ENCODE results near the gene COLQ.
A peak's percentile ranks its signal among the peaks of the same experiment; 100 is the strongest.

COLQ gene

DNA sequence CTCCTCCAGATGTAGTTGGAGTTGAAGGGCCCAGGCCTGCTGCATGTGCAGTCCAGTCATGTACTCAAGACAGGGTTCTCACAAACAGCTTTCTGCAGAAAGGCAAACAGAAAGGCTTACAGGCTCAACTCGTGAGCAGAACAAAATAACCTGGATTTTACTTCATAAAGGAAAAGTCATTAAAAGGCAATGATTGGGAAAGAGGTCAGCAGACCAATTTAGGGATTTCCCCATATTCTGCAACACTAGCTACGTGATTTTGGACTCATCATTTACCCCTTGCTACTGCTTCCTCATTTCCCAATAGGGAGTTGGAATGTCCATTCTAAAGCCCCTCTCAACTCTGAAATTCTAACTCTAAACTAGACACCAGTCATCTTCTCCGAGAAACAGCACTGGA is 112.3 kb downstream of the COLQ start:
- Histone ChIP-seq H3K9me3 (ENCODE audit: insufficient read depth, low read length, severe bottlenecking) (no peaks in the 10 kb centered on the region), H3K9ac (ENCODE audit: low read depth, low read length) (no peak overlapping the region), H3K79me2 (ENCODE audit: insufficient read depth, low read length) (no peaks in the 10 kb centered on the region), H3K27ac (ENCODE audit: low read length) (no peak overlapping the region), H3K27me3 (ENCODE audit: insufficient read depth, low read length, poor library complexity) (no peaks in the 10 kb centered on the region), H3K4me3 (ENCODE audit: low read depth in 1 of 2, low read length in 2 of 2) (no peak overlapping the region), H2AFZ (ENCODE audit: low read depth, low read length) (no peak overlapping the region), H4K20me1 (ENCODE audit: insufficient read depth, low read length) (no peaks in the 10 kb centered on the region), H3K36me3 (ENCODE audit: insufficient read depth, low read length) (peaks cover 50% of the 10 kb centered on the region), H3K4me1 (ENCODE audit: insufficient read depth, low read length) (no peaks in the 10 kb centered on the region), H3K4me2 (ENCODE audit: insufficient read depth, low read length) (no peak overlapping the region)
- DNase-seq: no peak
- TF ChIP-seq EZH2 (IDR thresholded peaks at IDR 0.05; ENCODE audit: borderline replicate concordance, low read depth, low read length, severe bottlenecking): no peak
- TF ChIP-seq, protein P1, sequence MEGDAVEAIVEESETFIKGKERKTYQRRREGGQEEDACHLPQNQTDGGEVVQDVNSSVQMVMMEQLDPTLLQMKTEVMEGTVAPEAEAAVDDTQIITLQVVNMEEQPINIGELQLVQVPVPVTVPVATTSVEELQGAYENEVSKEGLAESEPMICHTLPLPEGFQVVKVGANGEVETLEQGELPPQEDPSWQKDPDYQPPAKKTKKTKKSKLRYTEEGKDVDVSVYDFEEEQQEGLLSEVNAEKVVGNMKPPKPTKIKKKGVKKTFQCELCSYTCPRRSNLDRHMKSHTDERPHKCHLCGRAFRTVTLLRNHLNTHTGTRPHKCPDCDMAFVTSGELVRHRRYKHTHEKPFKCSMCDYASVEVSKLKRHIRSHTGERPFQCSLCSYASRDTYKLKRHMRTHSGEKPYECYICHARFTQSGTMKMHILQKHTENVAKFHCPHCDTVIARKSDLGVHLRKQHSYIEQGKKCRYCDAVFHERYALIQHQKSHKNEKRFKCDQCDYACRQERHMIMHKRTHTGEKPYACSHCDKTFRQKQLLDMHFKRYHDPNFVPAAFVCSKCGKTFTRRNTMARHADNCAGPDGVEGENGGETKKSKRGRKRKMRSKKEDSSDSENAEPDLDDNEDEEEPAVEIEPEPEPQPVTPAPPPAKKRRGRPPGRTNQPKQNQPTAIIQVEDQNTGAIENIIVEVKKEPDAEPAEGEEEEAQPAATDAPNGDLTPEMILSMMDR (IDR thresholded peaks at IDR 0.05; ENCODE audit: borderline replicate concordance, extremely low read depth, low read length, poor library complexity, severe bottlenecking): no peak
- ATAC-seq (ENCODE audit: insufficient read depth, low read depth): no peak

DNA sequence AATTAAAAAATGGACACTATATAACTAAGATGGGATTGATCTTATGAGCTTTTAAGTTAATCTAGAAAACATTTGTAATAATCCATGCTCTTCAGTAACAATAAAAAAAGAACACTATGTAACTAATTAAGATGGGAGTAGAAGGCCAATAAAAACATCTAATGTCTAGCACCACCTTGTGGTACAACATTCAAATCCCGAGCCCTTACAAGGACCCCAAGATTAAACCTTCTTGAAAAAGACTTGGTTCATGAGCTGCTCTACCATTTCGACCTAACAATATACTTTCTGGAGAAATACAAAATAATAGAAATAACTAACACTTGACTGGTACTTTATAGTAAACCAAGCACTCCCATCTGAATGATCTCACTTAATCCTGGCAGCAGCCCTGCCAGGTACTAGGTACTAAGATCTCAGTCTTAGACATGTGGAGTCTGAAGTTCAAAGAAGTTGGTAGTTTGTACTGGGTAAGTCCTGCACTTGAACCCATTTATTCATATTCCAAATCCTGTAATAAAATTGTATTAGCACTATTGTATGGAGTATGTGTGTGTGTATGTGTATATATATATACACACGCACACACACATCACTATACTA is 116.0 kb downstream of the COLQ start:
- DNase-seq (peak; percentile 45), ATAC-seq (ENCODE audit: insufficient read depth, low read depth) (peak; percentile 86)
- H2AFZ ChIP-seq (ENCODE audit: low read depth, low read length): no peak overlapping the region
- no peaks in the 10 kb centered on the region for H3K9me3 ChIP-seq (ENCODE audit: insufficient read depth, low read length, severe bottlenecking)
- H3K4me1 ChIP-seq (ENCODE audit: insufficient read depth, low read length): no peaks in the 10 kb centered on the region
- H3K27me3 ChIP-seq (ENCODE audit: insufficient read depth, low read length, poor library complexity): no peaks in the 10 kb centered on the region
- TF ChIP-seq, protein P1 (IDR thresholded peaks at IDR 0.05; ENCODE audit: borderline replicate concordance, extremely low read depth, low read length, poor library complexity, severe bottlenecking): peak; percentile 80
- no peak for TF ChIP-seq EZH2 (IDR thresholded peaks at IDR 0.05; ENCODE audit: borderline replicate concordance, low read depth, low read length, severe bottlenecking)
- no peaks in the 10 kb centered on the region for H3K79me2 ChIP-seq (ENCODE audit: insufficient read depth, low read length)
- no peaks in the 10 kb centered on the region for H4K20me1 ChIP-seq (ENCODE audit: insufficient read depth, low read length)
- no peak overlapping the region for H3K9ac ChIP-seq (ENCODE audit: low read depth, low read length)
- H3K4me2 ChIP-seq (ENCODE audit: insufficient read depth, low read length): no peak overlapping the region
- H3K36me3 ChIP-seq (ENCODE audit: insufficient read depth, low read length): peaks cover 14% of the 10 kb centered on the region
- H3K27ac ChIP-seq (ENCODE audit: low read length): no peak overlapping the region
- no peak overlapping the region for H3K4me3 ChIP-seq (ENCODE audit: low read depth in 1 of 2, low read length in 2 of 2)

DNA sequence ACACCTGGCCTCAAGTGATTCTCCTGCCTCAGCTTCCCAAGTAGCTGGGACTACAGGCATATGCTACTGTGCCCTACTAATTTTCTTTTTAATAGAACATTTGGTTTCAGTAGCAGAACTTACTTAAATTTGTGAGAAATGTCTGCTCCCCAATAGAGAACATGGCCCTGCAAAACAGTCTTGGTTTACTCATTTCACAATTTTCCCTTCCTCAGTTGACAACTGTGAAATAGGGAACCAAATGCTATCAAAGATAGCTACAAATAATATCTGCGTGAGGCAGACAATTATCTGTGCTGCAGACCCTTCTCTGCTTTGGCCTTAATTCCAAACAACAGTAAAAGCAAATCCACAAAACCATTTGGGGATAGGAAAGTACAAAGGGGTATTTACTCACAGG is 116.7 kb downstream of the COLQ start:
- no peaks in the 10 kb centered on the region for H3K27me3 ChIP-seq (ENCODE audit: insufficient read depth, low read length, poor library complexity)
- H3K4me3 ChIP-seq (ENCODE audit: low read depth in 1 of 2, low read length in 2 of 2): no peak overlapping the region
- H3K4me1 ChIP-seq (ENCODE audit: insufficient read depth, low read length): peaks cover 7% of the 10 kb centered on the region
- no peaks in the 10 kb centered on the region for H4K20me1 ChIP-seq (ENCODE audit: insufficient read depth, low read length)
- no peak for TF ChIP-seq EZH2 (IDR thresholded peaks at IDR 0.05; ENCODE audit: borderline replicate concordance, low read depth, low read length, severe bottlenecking)
- TF ChIP-seq, protein P1 (IDR thresholded peaks at IDR 0.05; ENCODE audit: borderline replicate concordance, extremely low read depth, low read length, poor library complexity, severe bottlenecking): no peak
- H3K9ac ChIP-seq (ENCODE audit: low read depth, low read length): no peak overlapping the region
- DNase-seq: no peak
- H3K4me2 ChIP-seq (ENCODE audit: insufficient read depth, low read length): no peak overlapping the region
- H3K36me3 ChIP-seq (ENCODE audit: insufficient read depth, low read length): peaks cover 8% of the 10 kb centered on the region; the same call in 1 of the 2 replicates
- H3K27ac ChIP-seq (ENCODE audit: low read length): no peak overlapping the region
- H3K79me2 ChIP-seq (ENCODE audit: insufficient read depth, low read length): no peaks in the 10 kb centered on the region
- ATAC-seq (ENCODE audit: insufficient read depth, low read depth): no peak
- H3K9me3 ChIP-seq (ENCODE audit: insufficient read depth, low read length, severe bottlenecking): no peaks in the 10 kb centered on the region
- no peak overlapping the region for H2AFZ ChIP-seq (ENCODE audit: low read depth, low read length)
